ENCODE measurements around the gene RAD51B.

GRCh38 chr14:68692916-68693771 lies 873.6 kb downstream of the RAD51B start:
- TF ChIP-seq POLR2A (IDR thresholded peaks at IDR 0.05) (no peak), CTCF (IDR thresholded peaks at IDR 0.05) (no peak), EP300 (IDR thresholded peaks at IDR 0.05) (no peak)

All from ovary (tissue), 3 donors.